ENCODE data around the gene STXBP3.

Gene STXBP3

GRCh38 chr1:108799001-108799400 lies 52.5 kb downstream of the STXBP3 start:
- DNase-seq (ENCODE audit: low read depth, low spot score) = no peak

GRCh38 chr1:108801101-108801500 lies 54.6 kb downstream of the STXBP3 start:
- DNase-seq (ENCODE audit: low read depth, low spot score) = no peak

GRCh38 chr1:108803548-108803947 lies 57.1 kb downstream of the STXBP3 start:
- no peak for DNase-seq (ENCODE audit: low read depth, low spot score)

- no peak for DNase-seq (ENCODE audit: low read depth, low spot score)
These were observed 62.0 kb downstream of the STXBP3 start for GRCh38 chr1:108808438-108808837.

GRCh38 chr1:108811611-108812010 lies 65.1 kb downstream of the STXBP3 start:
- DNase-seq (ENCODE audit: low read depth, low spot score) = no peak

GRCh38 chr1:108813326-108813725 lies 66.9 kb downstream of the STXBP3 start:
- DNase-seq (ENCODE audit: low read depth, low spot score) = no peak

- DNase-seq (ENCODE audit: low read depth, low spot score) = no peak
These were observed 68.1 kb downstream of the STXBP3 start for GRCh38 chr1:108814343-108815125.

GRCh38 chr1:108815566-108815965 lies 69.1 kb downstream of the STXBP3 start:
- no peak for DNase-seq (ENCODE audit: low read depth, low spot score)

GRCh38 chr1:108816049-108816893 lies 69.8 kb downstream of the STXBP3 start:
- DNase-seq (ENCODE audit: low read depth, low spot score) = no peak

- DNase-seq (ENCODE audit: low read depth, low spot score) = no peak
These were observed 70.5 kb downstream of the STXBP3 start for GRCh38 chr1:108817016-108817415.

GRCh38 chr1:108817811-108818210 lies 71.3 kb downstream of the STXBP3 start:
- DNase-seq (ENCODE audit: low read depth, low spot score) = no peak

- DNase-seq (ENCODE audit: low read depth, low spot score) = no peak
These were observed 73.4 kb downstream of the STXBP3 start for GRCh38 chr1:108819878-108820277.

GRCh38 chr1:108823632-108824031 lies 77.2 kb downstream of the STXBP3 start:
- no peak for DNase-seq (ENCODE audit: low read depth, low spot score)

- DNase-seq (ENCODE audit: low read depth, low spot score) = no peak
These were observed 77.6 kb downstream of the STXBP3 start for GRCh38 chr1:108824051-108824450.

- DNase-seq (ENCODE audit: low read depth, low spot score) = no peak
These were observed 79.7 kb downstream of the STXBP3 start for GRCh38 chr1:108826081-108826635.

- DNase-seq (ENCODE audit: low read depth, low spot score) = no peak
These were observed 81.8 kb downstream of the STXBP3 start for GRCh38 chr1:108828074-108828961.

GRCh38 chr1:108829498-108829916 lies 83.0 kb downstream of the STXBP3 start:
- no peak for DNase-seq (ENCODE audit: low read depth, low spot score)

GRCh38 chr1:108830119-108831008 lies 83.9 kb downstream of the STXBP3 start:
- no peak for DNase-seq (ENCODE audit: low read depth, low spot score)

- DNase-seq (ENCODE audit: low read depth, low spot score) = no peak
These were observed 84.8 kb downstream of the STXBP3 start for GRCh38 chr1:108831225-108831624.

- no peak for DNase-seq (ENCODE audit: low read depth, low spot score)
These were observed 86.5 kb downstream of the STXBP3 start for GRCh38 chr1:108832929-108833328.

Measured in activated CD4-positive, CD25-positive, alpha-beta regulatory T cell treated with anti-CD3 and anti-CD28 coated beads, Interleukin-2, amount 50 U/mL, for 16 hours (primary cell).